Measurements from ENCODE around the gene C20orf141. TPM values are rescaled to one million over a fixed set of nuclear protein-coding genes. Genes with fewer than 3 reads are reported as not detected.

C20orf141 gene
- total and polyA plus RNA-seq, 10 of the 15 experiments (the other 5 are each of a cell fraction or from before 2014, with no cell fraction given): not detected

- ATAC-seq (no peak), DNase-seq (ENCODE audit: low read depth, low spot score) (no peak), FAIRE-seq (no peak)
- Histone ChIP-seq H3K36me3 (ENCODE audit: control insufficient read depth in 2 of 2, insufficient read depth in 2 of 2, low read length in 1 of 2) (no peaks in the 10 kb centered on the region), H3K79me2 (ENCODE audit: control insufficient read depth, insufficient read depth, low read length) (peaks cover 6% of the 10 kb centered on the region; the same call in 1 of the 2 replicates), H3K4me2 (ENCODE audit: control insufficient read depth, insufficient read depth) (peak overlapping the region; percentile 92), H2AFZ (ENCODE audit: control insufficient read depth, low read depth, low read length) (peak overlapping the region; percentile 98; the same call in 1 of the 2 replicates), H3K4me1 (ENCODE audit: control insufficient read depth, insufficient read depth, low read length) (peaks cover 14% of the 10 kb centered on the region), H3K27me3 (replicated peaks in 1 of 2; ENCODE audit: control insufficient read depth in 2 of 2, insufficient read depth in 2 of 2, low read length in 1 of 2) (no peaks in the 10 kb centered on the region), H3K9ac (ENCODE audit: control insufficient read depth, insufficient read depth, low read length) (peak overlapping the region; percentile 82; the same call in 1 of the 2 replicates), H4K20me1 (ENCODE audit: control insufficient read depth, insufficient read depth) (no peaks in the 10 kb centered on the region), H3K27ac (ENCODE audit: control insufficient read depth, insufficient read depth) (no peak overlapping the region; the same call in 1 of the 2 replicates), H3K4me3 (peak overlapping the region; percentile 83), H3K9me3 (replicated peaks; ENCODE audit: control insufficient read depth, insufficient read depth, low read length) (no peaks in the 10 kb centered on the region)
- no TSS peak for BruUV-seq (replicated peaks)
- ChIA-PET RAD21 (ENCODE audit: unreplicated experiment) (interaction anchor here (0.7 kb wide), 1 partner anchor 62 kb away, joined by 3 read pairs; no protein-coding TSS in a partner anchor), POLR2A (no interaction called here), CTCF (no interaction called here), SMC1A (ENCODE audit: uncharacterized antibody, unreplicated experiment) (no interaction called here)
- WGBS (ENCODE audit: insufficient coverage, insufficient replicate concordance, low lambda C conversion rate, missing lambda C conversion rate): 95% methylated on average over 21 of the region's 21 CpGs
- in situ Hi-C loops (cut with MboI) (no loop called here), intact Hi-C loops (cut with micrococcal nuclease; ENCODE audit: unreplicated experiment) (loop anchor here (5.0 kb wide), 1 partner anchor 73 kb away; no protein-coding TSS in a partner anchor)
- TF ChIP-seq BACH1 (IDR thresholded peaks at IDR 0.05; ENCODE audit: borderline replicate concordance) (0 out of 2 replicates have a peak, but pooled peaks have one; percentile 6), HDGF (IDR thresholded peaks at IDR 0.05) (0 out of 2 replicates have a peak, but pooled peaks have one; percentile 26), MLLT1 (IDR thresholded peaks at IDR 0.05) (peak; percentile 81)
- TF ChIP-seq, protein P1, sequence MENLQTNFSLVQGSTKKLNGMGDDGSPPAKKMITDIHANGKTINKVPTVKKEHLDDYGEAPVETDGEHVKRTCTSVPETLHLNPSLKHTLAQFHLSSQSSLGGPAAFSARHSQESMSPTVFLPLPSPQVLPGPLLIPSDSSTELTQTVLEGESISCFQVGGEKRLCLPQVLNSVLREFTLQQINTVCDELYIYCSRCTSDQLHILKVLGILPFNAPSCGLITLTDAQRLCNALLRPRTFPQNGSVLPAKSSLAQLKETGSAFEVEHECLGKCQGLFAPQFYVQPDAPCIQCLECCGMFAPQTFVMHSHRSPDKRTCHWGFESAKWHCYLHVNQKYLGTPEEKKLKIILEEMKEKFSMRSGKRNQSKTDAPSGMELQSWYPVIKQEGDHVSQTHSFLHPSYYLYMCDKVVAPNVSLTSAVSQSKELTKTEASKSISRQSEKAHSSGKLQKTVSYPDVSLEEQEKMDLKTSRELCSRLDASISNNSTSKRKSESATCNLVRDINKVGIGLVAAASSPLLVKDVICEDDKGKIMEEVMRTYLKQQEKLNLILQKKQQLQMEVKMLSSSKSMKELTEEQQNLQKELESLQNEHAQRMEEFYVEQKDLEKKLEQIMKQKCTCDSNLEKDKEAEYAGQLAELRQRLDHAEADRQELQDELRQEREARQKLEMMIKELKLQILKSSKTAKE (IDR thresholded peaks at IDR 0.05; ENCODE audit: low read depth, poor library complexity, severe bottlenecking): no peak
Measured at GRCh38 chr20:2839732-2840137, 24.9 kb downstream of the C20orf141 start.
